ENCODE results near the gene CTAG1A. TPM values are rescaled to one million over a fixed set of nuclear protein-coding genes. Genes with fewer than 3 reads are reported as not detected.
"Not testable (repeated sequence)": the region's sequence is repeated elsewhere in the genome, so short reads cannot be mapped to it uniquely, and the experiment has no call there.

The CTAG1A gene
- total RNA-seq, result not detected

GRCh38 chrX:154584585-154585183, at the start of gene CTAG1A:
CTAG1A (plus strand) TSS chrX:154585133; CDS start chrX:154585207, 74 bp downstream.
- H3K36me3 ChIP-seq; H3K27me3 ChIP-seq (replicated peaks; ENCODE audit: insufficient read depth); H3K4me3 ChIP-seq; ATAC-seq (ENCODE audit: insufficient number of reproducible peaks, low FRiP score, low read depth); H3K9me3 ChIP-seq; H3K27ac ChIP-seq; DNase-seq (ENCODE audit: low spot score); H3K4me1 ChIP-seq (ENCODE audit: control insufficient read depth in 1 of 2, low read depth in 2 of 2): not testable (repeated sequence)

- no peak overlapping the region for H3K4me3 ChIP-seq
- no peak for ATAC-seq (ENCODE audit: insufficient number of reproducible peaks, low FRiP score, low read depth)
These were observed 49.0 kb upstream of the CTAG1A start for GRCh38 chrX:154535892-154536291.

GRCh38 chrX:154539077-154539476, 45.9 kb upstream of the CTAG1A start:
- ATAC-seq (ENCODE audit: insufficient number of reproducible peaks, low FRiP score, low read depth), result no peak
- no peaks in the 10 kb centered on the region for H3K9me3 ChIP-seq
- H3K36me3 ChIP-seq, result peaks cover 3% of the 10 kb centered on the region
- DNase-seq (ENCODE audit: low spot score), result no peak
- no peaks in the 10 kb centered on the region for H3K27me3 ChIP-seq (replicated peaks; ENCODE audit: insufficient read depth)
- no peak overlapping the region for H3K4me3 ChIP-seq
- H3K4me1 ChIP-seq (ENCODE audit: control insufficient read depth in 1 of 2, low read depth in 2 of 2), result peaks cover 19 to 47% of the 10 kb centered on the region in 2 donors
- TF ChIP-seq CTCF (IDR thresholded peaks at IDR 0.05), result no peak
- H3K27ac ChIP-seq, result peak overlapping the region in 1 of 2 donors; percentile 99

More at GRCh38 chrX:154535892-154536291, 49.0 kb upstream of the CTAG1A start:
- no peak for DNase-seq (ENCODE audit: low spot score)
- no peak overlapping the region for H3K27ac ChIP-seq
- no peaks in the 10 kb centered on the region for H3K9me3 ChIP-seq
- peaks cover 7% of the 10 kb centered on the region for H3K36me3 ChIP-seq
- TF ChIP-seq CTCF (IDR thresholded peaks at IDR 0.05), result no peak
- no peaks in the 10 kb centered on the region for H3K27me3 ChIP-seq (replicated peaks; ENCODE audit: insufficient read depth)
- H3K4me1 ChIP-seq (ENCODE audit: control insufficient read depth in 1 of 2, low read depth in 2 of 2), result peaks cover 2 to 21% of the 10 kb centered on the region in 2 donors

GRCh38 chrX:154540365-154540764, 44.6 kb upstream of the CTAG1A start:
- not testable (repeated sequence) for H3K27me3 ChIP-seq (replicated peaks; ENCODE audit: insufficient read depth)
- H3K27ac ChIP-seq, result peak overlapping the region; percentile 95 to 99

GRCh38 chrX:154540897-154541535, 43.9 kb upstream of the CTAG1A start:
- H3K4me1 ChIP-seq (ENCODE audit: control insufficient read depth in 1 of 2, low read depth in 2 of 2), result peaks cover 19 to 61% of the 10 kb centered on the region in 2 donors
- DNase-seq (ENCODE audit: low spot score) (no peak), ATAC-seq (ENCODE audit: insufficient number of reproducible peaks, low FRiP score, low read depth) (no peak)
- TF ChIP-seq CTCF (IDR thresholded peaks at IDR 0.05), result no peak
- peak overlapping the region; percentile 95 to 99 for H3K27ac ChIP-seq
- no peaks in the 10 kb centered on the region for H3K36me3 ChIP-seq
- no peaks in the 10 kb centered on the region for H3K27me3 ChIP-seq (replicated peaks; ENCODE audit: insufficient read depth)
- peak overlapping the region; percentile 57 for H3K4me3 ChIP-seq
- H3K9me3 ChIP-seq, result no peaks in the 10 kb centered on the region

More at GRCh38 chrX:154540365-154540764, 44.6 kb upstream of the CTAG1A start:
- H3K9me3 ChIP-seq; H3K4me3 ChIP-seq; DNase-seq (ENCODE audit: low spot score); ATAC-seq (ENCODE audit: insufficient number of reproducible peaks, low FRiP score, low read depth); H3K36me3 ChIP-seq: not testable (repeated sequence)
- H3K4me1 ChIP-seq (ENCODE audit: control insufficient read depth in 1 of 2, low read depth in 2 of 2), result peaks cover 19 to 54% of the 10 kb centered on the region in 2 donors

- peak overlapping the region; percentile 95 to 99 for H3K27ac ChIP-seq
- H3K36me3 ChIP-seq, result no peaks in the 10 kb centered on the region
- no peak for TF ChIP-seq CTCF (IDR thresholded peaks at IDR 0.05)
- no peaks in the 10 kb centered on the region for H3K9me3 ChIP-seq
- no peaks in the 10 kb centered on the region for H3K27me3 ChIP-seq (replicated peaks; ENCODE audit: insufficient read depth)
- no peak for ATAC-seq (ENCODE audit: insufficient number of reproducible peaks, low FRiP score, low read depth)
- peaks cover 19 to 63% of the 10 kb centered on the region in 2 donors for H3K4me1 ChIP-seq (ENCODE audit: control insufficient read depth in 1 of 2, low read depth in 2 of 2)
- peak overlapping the region; percentile 57 for H3K4me3 ChIP-seq
- no peak for DNase-seq (ENCODE audit: low spot score)
These were observed 43.4 kb upstream of the CTAG1A start for GRCh38 chrX:154541589-154541895.
